Transverse colon (tissue), 4 donors: ENCODE results near the gene CELSR2. TPM values are rescaled to one million over a fixed set of nuclear protein-coding genes. Genes with fewer than 3 reads are reported as not detected.

Experiments used
- DNase-seq: peaks from one replicate; pipeline ENCODE4 v3.0.0-alpha.2; 2019
- H3K27ac ChIP-seq, 4 donors: fragments of 200-600 bp; sonication (generic); 2 replicates each; pipeline ENCODE4 v1.5.1; 2016 to 2018; ENCODE audit warnings: inconsistent platforms in 4 of 4
- H3K27me3 ChIP-seq: fragments of 200-600 bp; sonication (generic); 2 replicates; pipeline ENCODE4 v1.5.1; 2017; ENCODE audit warnings: inconsistent platforms
- H3K36me3 ChIP-seq, 4 donors: fragments of 200-600 bp; sonication (generic); 2 replicates each; pipeline ENCODE4 v1.5.1; 2017 to 2019; ENCODE audit warnings: inconsistent platforms in 4 of 4
- H3K4me1 ChIP-seq, 4 donors: fragments of 200-600 bp; sonication (generic); 2 replicates each; pipeline ENCODE4 v1.5.1; 2017 to 2020; ENCODE audit warnings: inconsistent platforms in 4 of 4
- H3K4me3 ChIP-seq, 4 donors: fragments of 200-600 bp; sonication (generic); 1 replicate in 1 of 4; 2 replicates in 3 of 4; pipeline versions ENCODE4 v1.5.1 to v1.6.1; 2017 to 2019; ENCODE audit warnings: inconsistent platforms in 4 of 4
- H3K9me3 ChIP-seq, 2 donors: fragments of 200-600 bp; sonication (generic); 2 replicates each; pipeline ENCODE4 v1.5.1; 2017 to 2019; ENCODE audit warnings: inconsistent platforms in 2 of 2
- EP300 ChIP-seq: sonication (generic); formaldehyde crosslinking; IDR thresholded peaks from one replicate; pipeline ENCODE4 v1.6.1; 2017; ENCODE audit warnings: antibody characterized with exemption, low read depth
- POLR2A ChIP-seq: fragments of 450-650 bp; IDR thresholded peaks from one replicate; pipeline ENCODE4 v1.6.1; 2016; ENCODE audit warnings: antibody characterized with exemption, mild to moderate bottlenecking, moderate library complexity
- POLR2AphosphoS5 ChIP-seq, 3 donors: sonication (generic); formaldehyde crosslinking; IDR thresholded peaks; one replicate each; pipeline ENCODE4 v1.6.1; 2016; ENCODE audit warnings: antibody characterized with exemption in 3 of 3
- WGBS, 2 donors: methylation state at CpG; one replicate each; pipeline ENCODE4 v1.1.5; 2018; ENCODE audit warnings: low coverage in 1 of 2; 5-methylcytosine and 5-hydroxymethylcytosine counted together
- in situ Hi-C, 4 donors: fragments of 200-750 bp; cut with MboI; loops; one replicate each; pipeline versions ENCODE4 v1.15.0 to v1.15.1; 2017; ENCODE audit warnings: low sequenced_read_pairs in 3 of 4, low pct_ligation_motif_present in 1 of 4, low pct_unique_long_range_greater_than_20kb in 1 of 4
- intact Hi-C: fragments of 100-400 bp; cut with DNase I; formaldehyde crosslinking; loops from one replicate; pipeline ENCODE4 v1.15.1; 2023; ENCODE audit warnings: low total_unique reads
- total RNA-seq, 4 donors: library from RNA; depleted of rRNA; stranded (reverse); fragments of >200 nt; gene quantifications; one replicate each; pipeline ENCODE4 v1.1.0, GENCODE V29; 2016
- TF ChIP-seq, protein P1 (sequence below), 5 experiments: fragments of 200-600 bp in 3 of 5; fragments of 450-650 bp in 2 of 5; sonication (generic) in 3 of 5; IDR thresholded peaks; 1 replicate in 2 of 5; 2 replicates in 3 of 5; pipeline ENCODE4 v1.5.1; 2016 to 2017; ENCODE audit warnings: antibody characterized with exemption in 5 of 5, inconsistent platforms in 3 of 5, mild to moderate bottlenecking in 2 of 5, moderate library complexity in 1 of 5

CELSR2 gene
- total RNA-seq, 4 donors from 2014 or later: 1.8 to 3.7 (median 3.2) TPM

DNA sequence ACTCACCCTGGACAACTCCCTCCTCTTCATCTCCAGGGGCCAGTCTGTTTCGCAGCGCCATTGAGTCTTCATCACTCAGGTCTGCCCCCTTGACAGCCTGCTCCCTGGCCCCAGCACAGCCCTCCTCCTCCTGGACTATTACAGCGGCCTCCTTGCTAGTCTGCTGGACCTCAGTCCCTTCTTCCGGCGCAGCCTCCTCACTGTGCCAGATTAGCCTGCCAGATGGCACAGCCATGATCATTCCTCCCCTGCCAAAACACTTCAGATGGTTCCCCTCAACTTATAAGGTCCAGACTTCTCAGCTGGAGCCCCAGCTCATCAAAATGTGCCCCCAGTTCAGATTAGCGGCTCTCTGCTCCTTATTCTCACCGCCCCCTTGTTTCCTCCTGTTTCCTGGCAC lies 7.0 kb upstream of the CELSR2 start:
- TF ChIP-seq POLR2A (no peak), POLR2AphosphoS5 (IDR thresholded peaks at IDR 0.05) (no peak), EP300 (no peak)
- TF ChIP-seq, protein P1, sequence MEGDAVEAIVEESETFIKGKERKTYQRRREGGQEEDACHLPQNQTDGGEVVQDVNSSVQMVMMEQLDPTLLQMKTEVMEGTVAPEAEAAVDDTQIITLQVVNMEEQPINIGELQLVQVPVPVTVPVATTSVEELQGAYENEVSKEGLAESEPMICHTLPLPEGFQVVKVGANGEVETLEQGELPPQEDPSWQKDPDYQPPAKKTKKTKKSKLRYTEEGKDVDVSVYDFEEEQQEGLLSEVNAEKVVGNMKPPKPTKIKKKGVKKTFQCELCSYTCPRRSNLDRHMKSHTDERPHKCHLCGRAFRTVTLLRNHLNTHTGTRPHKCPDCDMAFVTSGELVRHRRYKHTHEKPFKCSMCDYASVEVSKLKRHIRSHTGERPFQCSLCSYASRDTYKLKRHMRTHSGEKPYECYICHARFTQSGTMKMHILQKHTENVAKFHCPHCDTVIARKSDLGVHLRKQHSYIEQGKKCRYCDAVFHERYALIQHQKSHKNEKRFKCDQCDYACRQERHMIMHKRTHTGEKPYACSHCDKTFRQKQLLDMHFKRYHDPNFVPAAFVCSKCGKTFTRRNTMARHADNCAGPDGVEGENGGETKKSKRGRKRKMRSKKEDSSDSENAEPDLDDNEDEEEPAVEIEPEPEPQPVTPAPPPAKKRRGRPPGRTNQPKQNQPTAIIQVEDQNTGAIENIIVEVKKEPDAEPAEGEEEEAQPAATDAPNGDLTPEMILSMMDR (IDR thresholded peaks at IDR 0.05): no peak
- no peak for DNase-seq
- peaks cover 0 to 10% (median 4%) of the 10 kb centered on the region in 4 donors for H3K36me3 ChIP-seq
- no peaks in the 10 kb centered on the region for H3K9me3 ChIP-seq
- peaks cover 11 to 14% (median 13%) of the 10 kb centered on the region in 4 donors for H3K4me1 ChIP-seq
- in situ Hi-C loops: no loop called here
- peaks cover 9% of the 10 kb centered on the region for H3K27me3 ChIP-seq
- intact Hi-C loops: no loop called here
- WGBS, 2 donors: 63% methylated on average over 7 of the region's 7 CpGs; no CpG with 5 or more reads in 1 of the 2 donors
- H3K27ac ChIP-seq: no peak overlapping the region
- H3K4me3 ChIP-seq: no peak overlapping the region

DNA sequence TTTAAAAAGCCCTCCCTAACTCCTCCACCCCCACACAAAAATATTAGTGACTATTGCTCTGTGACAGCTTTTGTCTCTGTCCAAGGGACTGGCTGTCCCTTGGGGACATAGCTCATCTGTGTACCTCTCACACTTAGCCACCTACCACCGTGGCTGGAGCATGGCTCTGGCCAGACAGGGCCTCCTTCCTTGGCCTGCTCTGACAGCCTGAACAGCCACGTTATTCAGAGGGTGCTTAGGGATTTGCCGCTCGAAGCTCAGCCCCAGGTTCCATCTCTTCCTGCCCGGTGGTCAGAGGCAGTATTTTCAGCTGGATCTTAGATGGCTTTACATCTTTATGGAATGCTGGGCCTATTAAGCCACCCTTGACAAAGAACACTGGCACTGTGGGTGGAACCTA lies 6.1 kb upstream of the CELSR2 start:
- peaks cover 9% of the 10 kb centered on the region for H3K27me3 ChIP-seq
- H3K36me3 ChIP-seq: peaks cover 0 to 2% (median under 1%) of the 10 kb centered on the region in 4 donors
- 75 to 80% methylated on average over 3 to 5 of the region's 5 CpGs for WGBS, 2 donors
- H3K4me3 ChIP-seq: no peak overlapping the region
- intact Hi-C loops (no loop called here), in situ Hi-C loops (no loop called here)
- no peak for DNase-seq
- peaks cover 11 to 14% (median 13%) of the 10 kb centered on the region in 4 donors for H3K4me1 ChIP-seq
- no peaks in the 10 kb centered on the region for H3K9me3 ChIP-seq
- H3K27ac ChIP-seq: no peak overlapping the region
- no peak for TF ChIP-seq EP300
- TF ChIP-seq POLR2AphosphoS5 (IDR thresholded peaks at IDR 0.05): no peak
- no peak for TF ChIP-seq POLR2A
- TF ChIP-seq, protein P1 (IDR thresholded peaks at IDR 0.05): no peak

DNA sequence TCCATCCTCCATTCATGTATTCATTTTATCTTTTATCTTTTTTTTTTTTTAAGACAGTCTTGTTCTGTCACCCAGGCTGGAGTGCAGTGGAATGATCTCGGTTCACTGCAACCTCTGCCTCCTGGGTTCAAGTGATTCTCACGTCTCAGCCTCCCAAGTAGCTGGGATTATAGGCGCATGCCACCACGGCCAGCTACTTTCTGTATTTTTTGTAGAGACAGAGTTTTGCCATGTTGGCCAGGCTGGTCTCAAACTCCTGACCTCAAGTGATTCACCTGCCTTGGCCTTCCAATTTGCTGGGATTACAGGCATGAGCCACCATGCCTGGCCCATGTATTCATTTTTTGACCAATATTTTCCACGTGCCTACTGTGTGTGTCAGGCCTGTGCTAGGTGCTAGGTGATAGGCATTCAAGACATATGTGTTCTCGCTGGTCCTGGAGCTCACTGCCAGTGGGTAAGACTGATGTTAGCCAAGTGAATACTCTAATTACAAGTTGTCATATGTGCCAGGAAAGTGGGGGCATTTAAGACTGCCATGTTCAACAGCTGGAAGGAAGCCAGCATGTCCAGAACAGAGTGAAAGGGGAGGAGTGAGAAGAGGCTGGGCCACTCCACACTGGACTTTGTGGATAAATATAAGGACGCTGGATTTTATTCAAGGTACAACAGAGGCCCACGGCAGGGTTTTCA lies 5.3 kb upstream of the CELSR2 start:
- intact Hi-C loops: no loop called here
- in situ Hi-C loops: no loop called here
- WGBS, 2 donors: 67 to 79% methylated on average over 3 to 8 of the region's 8 CpGs
- TF ChIP-seq POLR2A: no peak
- TF ChIP-seq EP300: no peak
- TF ChIP-seq, protein P1 (IDR thresholded peaks at IDR 0.05): no peak
- no peak for TF ChIP-seq POLR2AphosphoS5 (IDR thresholded peaks at IDR 0.05)
- H3K9me3 ChIP-seq: no peaks in the 10 kb centered on the region
- no peak for DNase-seq
- H3K4me1 ChIP-seq: peaks cover 13 to 17% (median 16%) of the 10 kb centered on the region in 4 donors
- no peak overlapping the region for H3K4me3 ChIP-seq
- H3K27ac ChIP-seq: no peak overlapping the region
- H3K27me3 ChIP-seq: peaks cover 9% of the 10 kb centered on the region
- no peaks in the 10 kb centered on the region for H3K36me3 ChIP-seq

DNA sequence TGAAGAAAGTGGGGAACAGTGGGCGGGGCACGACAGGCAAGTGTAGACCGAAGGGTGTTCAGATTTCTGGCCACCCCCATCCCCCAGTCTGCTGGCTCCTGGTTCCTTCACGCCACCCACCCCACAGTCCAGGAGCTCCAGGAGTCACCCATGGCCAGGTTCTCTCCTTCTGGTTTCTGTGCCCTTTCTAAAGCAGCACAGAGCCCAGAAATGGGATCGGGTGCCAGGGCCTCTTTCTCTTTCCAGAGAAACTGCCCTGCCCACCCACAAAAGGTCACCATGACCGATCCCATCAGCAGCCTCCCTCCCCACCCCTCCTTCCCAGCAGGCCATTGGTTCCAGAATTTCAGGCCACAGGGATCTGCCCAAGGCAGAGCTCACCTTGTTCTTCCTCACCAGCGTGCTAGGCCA lies 3.2 kb upstream of the CELSR2 start:
- H3K27ac ChIP-seq: no peak overlapping the region
- H3K4me3 ChIP-seq: no peak overlapping the region
- TF ChIP-seq, protein P1 (IDR thresholded peaks at IDR 0.05): no peak
- TF ChIP-seq POLR2AphosphoS5 (IDR thresholded peaks at IDR 0.05) (no peak), POLR2A (no peak), EP300 (no peak)
- no peaks in the 10 kb centered on the region for H3K9me3 ChIP-seq
- WGBS, 2 donors: 79 to 100% methylated on average over 1 to 7 of the region's 7 CpGs
- no peaks in the 10 kb centered on the region for H3K36me3 ChIP-seq
- intact Hi-C loops: no loop called here
- DNase-seq: no peak
- in situ Hi-C loops: no loop called here
- peaks cover 9% of the 10 kb centered on the region for H3K27me3 ChIP-seq
- H3K4me1 ChIP-seq: peaks cover 13 to 16% (median 15%) of the 10 kb centered on the region in 4 donors
